ENCODE results near the gene NR2E3. TPM values are rescaled to one million over a fixed set of nuclear protein-coding genes. Genes with fewer than 3 reads are reported as not detected.

Gene NR2E3
- total RNA-seq, 4 donors from 2014 or later, result 0.13 to 0.38 (median 0.27) TPM

- WGBS, 2 donors, result 65 to 91% methylated on average over 5 to 7 of the region's 9 CpGs
- intact Hi-C loops (cut with DNase I), result no loop called here
- Histone ChIP-seq H3K36me3 (no peaks in the 10 kb centered on the region), H3K4me1 (no peaks in the 10 kb centered on the region), H3K27me3 (no peaks in the 10 kb centered on the region), H3K27ac (no peak overlapping the region), H3K9me3 (no peaks in the 10 kb centered on the region), H3K4me3 (no peak overlapping the region)
- no peak for TF ChIP-seq POLR2A (IDR thresholded peaks at IDR 0.05)
- no peak for TF ChIP-seq CTCF (IDR thresholded peaks at IDR 0.05)
- no peak for DNase-seq
These were observed 3.5 kb downstream of the NR2E3 start for GRCh38 chr15:71813723-71814470.

- no peak for DNase-seq
- H3K36me3 ChIP-seq, result peaks cover 0 to 2% (median 0%) of the 10 kb centered on the region in 3 donors
- peaks cover 0 to 2% (median 0%) of the 10 kb centered on the region in 3 donors for H3K9me3 ChIP-seq
- intact Hi-C loops (cut with DNase I), result no loop called here
- H3K4me1 ChIP-seq, result no peaks in the 10 kb centered on the region
- WGBS, 2 donors, result 93 to 97% methylated on average over 3 of the region's 3 CpGs
- no peak overlapping the region for H3K4me3 ChIP-seq
- no peak overlapping the region for H3K27ac ChIP-seq
- H3K27me3 ChIP-seq, result no peaks in the 10 kb centered on the region
- TF ChIP-seq POLR2A (IDR thresholded peaks at IDR 0.05) (no peak), CTCF (IDR thresholded peaks at IDR 0.05) (no peak)
These were observed 4.9 kb downstream of the NR2E3 start for GRCh38 chr15:71815301-71815700.

- H3K4me1 ChIP-seq, result no peaks in the 10 kb centered on the region
- intact Hi-C loops (cut with DNase I), result no loop called here
- peaks cover 0 to 21% (median 3%) of the 10 kb centered on the region in 3 donors for H3K36me3 ChIP-seq
- WGBS, 2 donors, result 96 to 99% methylated on average over 13 of the region's 13 CpGs
- no peaks in the 10 kb centered on the region for H3K27me3 ChIP-seq
- H3K9me3 ChIP-seq, result peaks cover 0 to 22% (median 11%) of the 10 kb centered on the region in 3 donors
- no peak for TF ChIP-seq CTCF (IDR thresholded peaks at IDR 0.05)
- no peak for TF ChIP-seq POLR2A (IDR thresholded peaks at IDR 0.05)
- DNase-seq, result no peak
- no peak overlapping the region for H3K27ac ChIP-seq
- H3K4me3 ChIP-seq, result no peak overlapping the region
These were observed 7.0 kb downstream of the NR2E3 start for GRCh38 chr15:71817351-71817750.

- H3K4me3 ChIP-seq, result no peak overlapping the region
- intact Hi-C loops (cut with DNase I), result no loop called here
- TF ChIP-seq POLR2A (IDR thresholded peaks at IDR 0.05), result no peak
- no peak for TF ChIP-seq CTCF (IDR thresholded peaks at IDR 0.05)
- DNase-seq, result no peak
- WGBS, 2 donors, result 83% methylated on average over 1 of the region's 1 CpG; no CpG with 5 or more reads in 1 of the 2 donors
- H3K36me3 ChIP-seq, result peaks cover 0 to 49% (median 3%) of the 10 kb centered on the region in 3 donors
- H3K27me3 ChIP-seq, result no peaks in the 10 kb centered on the region
- no peak overlapping the region for H3K27ac ChIP-seq
- H3K4me1 ChIP-seq, result no peaks in the 10 kb centered on the region
- H3K9me3 ChIP-seq, result peaks cover 0 to 31% (median 12%) of the 10 kb centered on the region in 3 donors
These were observed 9.8 kb downstream of the NR2E3 start for GRCh38 chr15:71820127-71820526.

GRCh38 chr15:71821547-71822129 lies 11.3 kb downstream of the NR2E3 start:
- Histone ChIP-seq H3K4me3 (no peak overlapping the region), H3K27ac (no peak overlapping the region), H3K4me1 (no peaks in the 10 kb centered on the region), H3K36me3 (peaks cover 0 to 64% (median 10%) of the 10 kb centered on the region in 3 donors), H3K9me3 (peaks cover 0 to 31% (median 12%) of the 10 kb centered on the region in 3 donors), H3K27me3 (no peaks in the 10 kb centered on the region)
- 87 to 90% methylated on average over 4 to 5 of the region's 5 CpGs for WGBS, 2 donors
- no peak for TF ChIP-seq POLR2A (IDR thresholded peaks at IDR 0.05)
- no peak for TF ChIP-seq CTCF (IDR thresholded peaks at IDR 0.05)
- intact Hi-C loops (cut with DNase I), result no loop called here
- DNase-seq, result no peak

All from esophagus squamous epithelium (tissue), 5 donors.